Gastrocnemius medialis (tissue), 4 donors: ENCODE data around the gene CDH2.

Source experiments
- CTCF ChIP-seq, 5 experiments: fragments of 450-650 bp in 3 of 5; fragments of 200-600 bp in 2 of 5; sonication (generic) in 2 of 5; IDR thresholded peaks in 4 of 5; conservative IDR thresholded peaks in 1 of 5; 1 replicate in 4 of 5; 2 replicates in 1 of 5; pipeline ENCODE4 v1.5.1; 2016 to 2019; ENCODE audit warnings: antibody characterized with exemption in 5 of 5, mild to moderate bottlenecking in 3 of 5, moderate library complexity in 3 of 5
- POLR2A ChIP-seq, 2 donors: fragments of 450-650 bp; IDR thresholded peaks; one replicate each; pipeline ENCODE4 v1.6.1; 2017; ENCODE audit warnings: antibody characterized with exemption in 2 of 2, mild to moderate bottlenecking in 2 of 2, moderate library complexity in 2 of 2

GRCh38 chr18:28132084-28132483 lies 44.8 kb downstream of the CDH2 start:
- TF ChIP-seq CTCF (IDR thresholded peaks at IDR 0.05 in 4 of 5, conservative IDR thresholded peaks at IDR 0.05 in 1 of 5) (no peak), POLR2A (IDR thresholded peaks at IDR 0.05) (no peak)
